ENCODE data around the gene TXNRD1. TPM values are rescaled to one million over a fixed set of nuclear protein-coding genes. Genes with fewer than 3 reads are reported as not detected.

The TXNRD1 gene
- total and polyA plus RNA-seq, 4 donors, result 23.6 to 70.8 (median 55.7) TPM

DNA sequence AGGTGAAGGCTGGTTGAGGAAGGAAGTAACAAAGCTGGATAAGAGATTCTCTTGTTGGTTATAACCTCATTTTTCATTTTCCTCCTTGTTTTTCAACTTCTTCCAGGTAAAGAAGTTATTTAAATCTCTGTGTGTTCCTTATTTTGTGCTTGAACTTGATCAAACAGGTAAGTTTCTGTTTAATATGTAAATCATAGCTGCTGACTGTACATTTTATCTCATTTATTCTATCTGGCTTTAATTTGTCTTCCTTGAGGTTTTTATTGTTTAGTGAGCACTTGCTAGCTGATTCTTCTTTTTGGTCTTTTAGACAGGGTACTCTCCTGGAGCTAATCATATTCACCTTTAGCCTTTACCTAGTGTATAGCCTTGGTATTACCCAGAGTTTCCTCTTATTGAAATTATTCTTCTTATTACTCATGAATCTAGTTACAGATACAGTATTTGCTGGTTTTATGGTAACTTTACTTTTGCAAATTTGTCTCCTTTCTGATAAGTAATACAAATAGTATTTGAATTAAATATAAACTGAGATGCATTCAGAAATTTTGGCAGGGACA is 42.4 kb downstream of the TXNRD1 start:
- H3K27ac ChIP-seq (ENCODE audit: low read depth in 1 of 2, low read length in 2 of 2), result no peak overlapping the region
- H3K4me3 ChIP-seq (ENCODE audit: low read depth in 1 of 3, low read length in 3 of 3), result no peak overlapping the region
- no peaks in the 10 kb centered on the region for H3K9me3 ChIP-seq (ENCODE audit: control insufficient read depth in 4 of 4, low read length in 3 of 4)
- no peak overlapping the region for H3K9ac ChIP-seq (ENCODE audit: low read depth in 1 of 2, low read length in 2 of 2)
- no peaks in the 10 kb centered on the region for H3K27me3 ChIP-seq (ENCODE audit: control insufficient read depth in 4 of 4, insufficient read depth in 4 of 4, low read length in 3 of 4)
- no peak for TF ChIP-seq TAF1 (conservative IDR thresholded peaks at IDR 0.05)
- no peak for TF ChIP-seq SP1 (IDR thresholded peaks at IDR 0.05)
- TF ChIP-seq, protein P1, sequence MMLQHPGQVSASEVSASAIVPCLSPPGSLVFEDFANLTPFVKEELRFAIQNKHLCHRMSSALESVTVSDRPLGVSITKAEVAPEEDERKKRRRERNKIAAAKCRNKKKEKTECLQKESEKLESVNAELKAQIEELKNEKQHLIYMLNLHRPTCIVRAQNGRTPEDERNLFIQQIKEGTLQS (IDR thresholded peaks at IDR 0.05), result no peak
- TF ChIP-seq CTCF (IDR thresholded peaks at IDR 0.05; ENCODE audit: low read depth, low read length, missing input control), result no peak
- no peak for TF ChIP-seq FOXA2 (IDR thresholded peaks at IDR 0.05)
- TF ChIP-seq, protein P2, sequence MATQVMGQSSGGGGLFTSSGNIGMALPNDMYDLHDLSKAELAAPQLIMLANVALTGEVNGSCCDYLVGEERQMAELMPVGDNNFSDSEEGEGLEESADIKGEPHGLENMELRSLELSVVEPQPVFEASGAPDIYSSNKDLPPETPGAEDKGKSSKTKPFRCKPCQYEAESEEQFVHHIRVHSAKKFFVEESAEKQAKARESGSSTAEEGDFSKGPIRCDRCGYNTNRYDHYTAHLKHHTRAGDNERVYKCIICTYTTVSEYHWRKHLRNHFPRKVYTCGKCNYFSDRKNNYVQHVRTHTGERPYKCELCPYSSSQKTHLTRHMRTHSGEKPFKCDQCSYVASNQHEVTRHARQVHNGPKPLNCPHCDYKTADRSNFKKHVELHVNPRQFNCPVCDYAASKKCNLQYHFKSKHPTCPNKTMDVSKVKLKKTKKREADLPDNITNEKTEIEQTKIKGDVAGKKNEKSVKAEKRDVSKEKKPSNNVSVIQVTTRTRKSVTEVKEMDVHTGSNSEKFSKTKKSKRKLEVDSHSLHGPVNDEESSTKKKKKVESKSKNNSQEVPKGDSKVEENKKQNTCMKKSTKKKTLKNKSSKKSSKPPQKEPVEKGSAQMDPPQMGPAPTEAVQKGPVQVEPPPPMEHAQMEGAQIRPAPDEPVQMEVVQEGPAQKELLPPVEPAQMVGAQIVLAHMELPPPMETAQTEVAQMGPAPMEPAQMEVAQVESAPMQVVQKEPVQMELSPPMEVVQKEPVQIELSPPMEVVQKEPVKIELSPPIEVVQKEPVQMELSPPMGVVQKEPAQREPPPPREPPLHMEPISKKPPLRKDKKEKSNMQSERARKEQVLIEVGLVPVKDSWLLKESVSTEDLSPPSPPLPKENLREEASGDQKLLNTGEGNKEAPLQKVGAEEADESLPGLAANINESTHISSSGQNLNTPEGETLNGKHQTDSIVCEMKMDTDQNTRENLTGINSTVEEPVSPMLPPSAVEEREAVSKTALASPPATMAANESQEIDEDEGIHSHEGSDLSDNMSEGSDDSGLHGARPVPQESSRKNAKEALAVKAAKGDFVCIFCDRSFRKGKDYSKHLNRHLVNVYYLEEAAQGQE (IDR thresholded peaks at IDR 0.05), result no peak
- DNase-seq (ENCODE audit: low spot score), result no peak
- H3K36me3 ChIP-seq (ENCODE audit: control insufficient read depth in 4 of 4, insufficient read depth in 3 of 4, low read depth in 1 of 4, low read length in 3 of 4), result no peaks in the 10 kb centered on the region
- no peaks in the 10 kb centered on the region for H3K4me1 ChIP-seq (ENCODE audit: control insufficient read depth in 4 of 4, insufficient read depth in 4 of 4, low read length in 3 of 4)

GRCh38 chr12:104258476-104259067 is 43.0 kb downstream of the TXNRD1 start:
- TF ChIP-seq SP1 (IDR thresholded peaks at IDR 0.05) (no peak), FOXA2 (IDR thresholded peaks at IDR 0.05) (no peak)
- no peak overlapping the region for H3K4me3 ChIP-seq (ENCODE audit: low read depth in 1 of 3, low read length in 3 of 3)
- H3K4me1 ChIP-seq (ENCODE audit: control insufficient read depth in 4 of 4, insufficient read depth in 4 of 4, low read length in 3 of 4), result no peaks in the 10 kb centered on the region
- no peaks in the 10 kb centered on the region for H3K9me3 ChIP-seq (ENCODE audit: control insufficient read depth in 4 of 4, low read length in 3 of 4)
- no peaks in the 10 kb centered on the region for H3K27me3 ChIP-seq (ENCODE audit: control insufficient read depth in 4 of 4, insufficient read depth in 4 of 4, low read length in 3 of 4)
- WGBS, result 97% methylated on average over 2 of the region's 2 CpGs
- no peaks in the 10 kb centered on the region for H3K36me3 ChIP-seq (ENCODE audit: control insufficient read depth in 4 of 4, insufficient read depth in 3 of 4, low read depth in 1 of 4, low read length in 3 of 4)
- no peak overlapping the region for H3K27ac ChIP-seq (ENCODE audit: low read depth in 1 of 2, low read length in 2 of 2)
- H3K9ac ChIP-seq (ENCODE audit: low read depth in 1 of 2, low read length in 2 of 2), result no peak overlapping the region
- no peak for DNase-seq (ENCODE audit: low spot score)

- Histone ChIP-seq H3K9me3 (ENCODE audit: control insufficient read depth in 4 of 4, low read length in 3 of 4) (no peaks in the 10 kb centered on the region), H3K9ac (ENCODE audit: low read depth in 1 of 2, low read length in 2 of 2) (no peak overlapping the region), H3K27ac (ENCODE audit: low read depth in 1 of 2, low read length in 2 of 2) (no peak overlapping the region), H3K27me3 (ENCODE audit: control insufficient read depth in 4 of 4, insufficient read depth in 4 of 4, low read length in 3 of 4) (no peaks in the 10 kb centered on the region), H3K36me3 (ENCODE audit: control insufficient read depth in 4 of 4, insufficient read depth in 3 of 4, low read depth in 1 of 4, low read length in 3 of 4) (no peaks in the 10 kb centered on the region), H3K4me3 (ENCODE audit: low read depth in 1 of 3, low read length in 3 of 3) (no peak overlapping the region), H3K4me1 (ENCODE audit: control insufficient read depth in 4 of 4, insufficient read depth in 4 of 4, low read length in 3 of 4) (no peaks in the 10 kb centered on the region)
- WGBS, result 80% methylated on average over 4 of the region's 4 CpGs
- DNase-seq (ENCODE audit: low spot score), result no peak
- TF ChIP-seq, protein P1 (IDR thresholded peaks at IDR 0.05), result no peak
- TF ChIP-seq, protein P3, sequence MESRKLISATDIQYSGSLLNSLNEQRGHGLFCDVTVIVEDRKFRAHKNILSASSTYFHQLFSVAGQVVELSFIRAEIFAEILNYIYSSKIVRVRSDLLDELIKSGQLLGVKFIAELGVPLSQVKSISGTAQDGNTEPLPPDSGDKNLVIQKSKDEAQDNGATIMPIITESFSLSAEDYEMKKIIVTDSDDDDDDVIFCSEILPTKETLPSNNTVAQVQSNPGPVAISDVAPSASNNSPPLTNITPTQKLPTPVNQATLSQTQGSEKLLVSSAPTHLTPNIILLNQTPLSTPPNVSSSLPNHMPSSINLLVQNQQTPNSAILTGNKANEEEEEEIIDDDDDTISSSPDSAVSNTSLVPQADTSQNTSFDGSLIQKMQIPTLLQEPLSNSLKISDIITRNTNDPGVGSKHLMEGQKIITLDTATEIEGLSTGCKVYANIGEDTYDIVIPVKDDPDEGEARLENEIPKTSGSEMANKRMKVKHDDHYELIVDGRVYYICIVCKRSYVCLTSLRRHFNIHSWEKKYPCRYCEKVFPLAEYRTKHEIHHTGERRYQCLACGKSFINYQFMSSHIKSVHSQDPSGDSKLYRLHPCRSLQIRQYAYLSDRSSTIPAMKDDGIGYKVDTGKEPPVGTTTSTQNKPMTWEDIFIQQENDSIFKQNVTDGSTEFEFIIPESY (IDR thresholded peaks at IDR 0.05), result no peak
- no peak for TF ChIP-seq SP1 (IDR thresholded peaks at IDR 0.05)
- no peak for TF ChIP-seq MAX (IDR thresholded peaks at IDR 0.05)
- no peak for TF ChIP-seq GABPA (IDR thresholded peaks at IDR 0.05 in 1 of 2, conservative IDR thresholded peaks at IDR 0.05 in 1 of 2)
- no peak for TF ChIP-seq CTCF (IDR thresholded peaks at IDR 0.05; ENCODE audit: low read depth, low read length, missing input control)
- no peak for TF ChIP-seq TAF1 (conservative IDR thresholded peaks at IDR 0.05)
- TF ChIP-seq HNF4G (IDR thresholded peaks at IDR 0.05), result no peak
- TF ChIP-seq RAD21 (IDR thresholded peaks at IDR 0.05), result no peak
Measured at GRCh38 chr12:104263026-104263425, 47.4 kb downstream of the TXNRD1 start.
